Measurements from ENCODE around the gene COBLL1. TPM values are rescaled to one million over a fixed set of nuclear protein-coding genes. Genes with fewer than 3 reads are reported as not detected.

The COBLL1 gene
- total RNA-seq, 1 experiment from 2014 or later: 5.9 TPM

GRCh38 chr2:164657129-164657528 is 184.5 kb downstream of the COBLL1 start:
- H2BK5ac ChIP-seq (ENCODE audit: insufficient read length, low read length): no peak overlapping the region
- H3K56ac ChIP-seq (ENCODE audit: insufficient read length, low read depth, low read length): no peak overlapping the region
- no peak for TF ChIP-seq CTCF (conservative IDR thresholded peaks at IDR 0.05)
- H3K4me3 Mint-ChIP-seq: no peak overlapping the region
- no peak overlapping the region for H3K18ac ChIP-seq (ENCODE audit: insufficient read length, low read depth, low read length)
- H3K27me3 ChIP-seq (ENCODE audit: insufficient read depth, low read length): no peaks in the 10 kb centered on the region
- H2AFZ ChIP-seq (ENCODE audit: low read length): no peak overlapping the region
- no peak overlapping the region for H4K8ac ChIP-seq (replicated peaks; ENCODE audit: insufficient read length, low read depth, low read length)
- no peak overlapping the region for H2BK120ac ChIP-seq (ENCODE audit: low read depth, low read length, poor library complexity, severe bottlenecking)
- H3K4me1 ChIP-seq (ENCODE audit: insufficient read depth, low read length): no peaks in the 10 kb centered on the region
- no peak overlapping the region for H3K14ac ChIP-seq (ENCODE audit: insufficient read depth, low read length)
- H4K20me1 ChIP-seq (ENCODE audit: control insufficient read depth, insufficient read depth, insufficient read length): no peaks in the 10 kb centered on the region
- H3K4me2 ChIP-seq (ENCODE audit: insufficient read depth, insufficient read length, low read length): no peak overlapping the region
- WGBS (ENCODE audit: extremely low coverage, insufficient read length, low lambda C conversion rate): no CpG with 5 or more reads among the region's 2 CpGs
- no peak overlapping the region for H4K91ac ChIP-seq (ENCODE audit: insufficient read length, low read depth, low read length)
- no peaks in the 10 kb centered on the region for H3K23me2 ChIP-seq (ENCODE audit: insufficient read length, low read depth, low read length, poor library complexity, severe bottlenecking)
- H2AK5ac ChIP-seq (ENCODE audit: insufficient read length, low read length): no peak overlapping the region
- 0 out of 5 replicates have a peak, but pooled peaks cover 0 to 4% of the 10 kb centered on the region in 2 experiments for H3K9me3 Mint-ChIP-seq
- no peak overlapping the region for H2BK20ac ChIP-seq (ENCODE audit: low read depth, low read length, poor library complexity, severe bottlenecking)
- peaks cover 21% of the 10 kb centered on the region for H3K27me3 Mint-ChIP-seq (ENCODE audit: low read depth)
- no peak overlapping the region for H3T11ph ChIP-seq (ENCODE audit: low read length)
- H3K79me2 ChIP-seq (ENCODE audit: insufficient read depth, low read length): no peaks in the 10 kb centered on the region
- H3K9ac ChIP-seq (ENCODE audit: extremely low read depth, insufficient read length, low read length): no peak overlapping the region
- no peak for DNase-seq
- H3K27ac Mint-ChIP-seq: 0 out of 7 replicates have a peak overlapping the region, but pooled peaks of 1 of the 3 experiments have one; percentile 43
- no peak overlapping the region for H2BK15ac ChIP-seq (ENCODE audit: low read depth, low read length)
- H4K5ac ChIP-seq (ENCODE audit: insufficient read length, low read depth, low read length): no peak overlapping the region
- no peaks in the 10 kb centered on the region for H3K9me3 ChIP-seq (ENCODE audit: control insufficient read depth, low read depth, low read length)
- no peak overlapping the region for H3K23ac ChIP-seq (ENCODE audit: insufficient read length, low read depth, low read length)
- H3K27ac ChIP-seq (ENCODE audit: insufficient read length, low read depth, low read length): no peak overlapping the region
- no peak overlapping the region for H2BK12ac ChIP-seq (ENCODE audit: insufficient read length, low read depth, low read length)
- peaks cover 11 to 12% of the 10 kb centered on the region in 2 experiments for H3K4me1 Mint-ChIP-seq
- peaks cover 0 to 9% (median 5%) of the 10 kb centered on the region in 3 experiments; a peak in 4 of 7 replicates for H3K36me3 Mint-ChIP-seq (ENCODE audit: insufficient read depth in 1 of 3, low read depth in 3 of 3)
- H3K79me1 ChIP-seq (ENCODE audit: insufficient read depth, low read depth, low read length, poor library complexity, severe bottlenecking): no peaks in the 10 kb centered on the region
- H3K4ac ChIP-seq (ENCODE audit: low read depth, low read length): no peak overlapping the region
